ENCODE measurements around the gene POLDIP2. TPM values are rescaled to one million over a fixed set of nuclear protein-coding genes. Genes with fewer than 3 reads are reported as not detected.

Gene POLDIP2
- total and polyA plus RNA-seq, 9 of the 15 experiments (the other 6 are each of a cell fraction or from before 2014, with no cell fraction given) = 22.0 to 137 (median 104) TPM

- no peaks in the 10 kb centered on the region for H3K9me1 ChIP-seq (ENCODE audit: control insufficient read depth, insufficient read depth, low read length)
- peaks cover 84% of the 10 kb centered on the region for H3K36me3 ChIP-seq (ENCODE audit: control insufficient read depth, insufficient read depth, low read length)
These were observed 32.5 kb downstream of the POLDIP2 start for GRCh38 chr17:28324781-28325180.

More at GRCh38 chr17:28324781-28325180, 32.5 kb downstream of the POLDIP2 start:
- TF ChIP-seq HINFP (tag; conservative IDR thresholded peaks at IDR 0.05; ENCODE audit: low read depth) (no peak), ETS2 (tag; IDR thresholded peaks at IDR 0.05; ENCODE audit: borderline replicate concordance, poor library complexity, severe bottlenecking) (no peak), REST (IDR thresholded peaks at IDR 0.05; ENCODE audit: borderline replicate concordance) (no peak), REST (CRISPR knock-in tag; IDR thresholded peaks at IDR 0.05; ENCODE audit: low read depth) (no peak), CC2D1A (IDR thresholded peaks at IDR 0.05) (no peak), MXD1 (CRISPR knock-in tag; IDR thresholded peaks at IDR 0.05; ENCODE audit: borderline replicate concordance, poor library complexity, severe bottlenecking) (no peak), SREBF1 (IDR thresholded peaks at IDR 0.05; ENCODE audit: borderline replicate concordance, low read depth, low read length) (no peak), FOXJ3 (CRISPR knock-in tag; IDR thresholded peaks at IDR 0.05) (no peak), NBN (IDR thresholded peaks at IDR 0.05; ENCODE audit: low read depth) (no peak), ZSCAN32 (CRISPR knock-in tag; IDR thresholded peaks at IDR 0.05) (no peak), NELFE (IDR thresholded peaks at IDR 0.05; ENCODE audit: insufficient read depth, insufficient read length) (no peak)
- H3K9ac ChIP-seq (ENCODE audit: insufficient read depth in 1 of 2, low read depth in 2 of 2, low read length in 2 of 2) = no peak overlapping the region
- H3K27ac ChIP-seq (ENCODE audit: extremely low read depth, low read depth, low read length) = no peak overlapping the region
- no peak for DNase-seq (ENCODE audit: extremely low read depth in 1 of 4, low spot score in 3 of 4)
- H3K79me2 ChIP-seq (ENCODE audit: control insufficient read depth, insufficient read depth, low read length) = peaks cover 60% of the 10 kb centered on the region
- H3K4me1 ChIP-seq (replicated peaks in 1 of 2; ENCODE audit: control insufficient read depth in 2 of 2, insufficient read depth in 2 of 2, low read length in 2 of 2) = peaks cover 11 to 12% of the 10 kb centered on the region in 2 experiments; a peak in 4 of 5 replicates
- ChIA-PET CTCF (ENCODE audit: low intra/inter-chr PET ratio) (no interaction called here), POLR2A (interaction anchor here (0.7 to 1.5 kb wide), 2 partner anchors 11 to 32 kb away, joined by 3 to 11 read pairs; partner anchors contain the start of genes IFT20, POLDIP2 and TNFAIP1)
- H3K27me3 ChIP-seq (ENCODE audit: control insufficient read depth in 2 of 2, insufficient read depth in 2 of 2, low read length in 2 of 2) = no peaks in the 10 kb centered on the region
- no peak overlapping the region for H3K4me2 ChIP-seq (ENCODE audit: insufficient read depth, low read length)
- intact Hi-C loops (cut with micrococcal nuclease) = no loop called here
- 96% methylated on average over 2 of the region's 3 CpGs for WGBS (ENCODE audit: insufficient coverage, low coverage, missing lambda C conversion rate)
- H2AFZ ChIP-seq (ENCODE audit: low read depth, low read length) = no peak overlapping the region
- H3K4me3 ChIP-seq = no peak overlapping the region
- no peak for FAIRE-seq
- ATAC-seq = no peak
- in situ Hi-C loops (cut with MboI) = no loop called here
- 0 out of 2 replicates have a peak, but pooled peaks cover 18% of the 10 kb centered on the region for H4K20me1 ChIP-seq (replicated peaks; ENCODE audit: control insufficient read depth, insufficient read depth, low read length)
- BruUV-seq (replicated peaks) = no TSS peak
- H3K9me3 ChIP-seq (replicated peaks; ENCODE audit: control insufficient read depth, insufficient read depth, low read depth, low read length) = no peaks in the 10 kb centered on the region; the same call in 1 of the 2 replicates

All from K562 (cell line).